ENCODE results near the gene UBE3C.
"Not testable (repeated sequence)": the region's sequence is repeated elsewhere in the genome, so short reads cannot be mapped to it uniquely, and the experiment has no call there.

UBE3C gene

DNA sequence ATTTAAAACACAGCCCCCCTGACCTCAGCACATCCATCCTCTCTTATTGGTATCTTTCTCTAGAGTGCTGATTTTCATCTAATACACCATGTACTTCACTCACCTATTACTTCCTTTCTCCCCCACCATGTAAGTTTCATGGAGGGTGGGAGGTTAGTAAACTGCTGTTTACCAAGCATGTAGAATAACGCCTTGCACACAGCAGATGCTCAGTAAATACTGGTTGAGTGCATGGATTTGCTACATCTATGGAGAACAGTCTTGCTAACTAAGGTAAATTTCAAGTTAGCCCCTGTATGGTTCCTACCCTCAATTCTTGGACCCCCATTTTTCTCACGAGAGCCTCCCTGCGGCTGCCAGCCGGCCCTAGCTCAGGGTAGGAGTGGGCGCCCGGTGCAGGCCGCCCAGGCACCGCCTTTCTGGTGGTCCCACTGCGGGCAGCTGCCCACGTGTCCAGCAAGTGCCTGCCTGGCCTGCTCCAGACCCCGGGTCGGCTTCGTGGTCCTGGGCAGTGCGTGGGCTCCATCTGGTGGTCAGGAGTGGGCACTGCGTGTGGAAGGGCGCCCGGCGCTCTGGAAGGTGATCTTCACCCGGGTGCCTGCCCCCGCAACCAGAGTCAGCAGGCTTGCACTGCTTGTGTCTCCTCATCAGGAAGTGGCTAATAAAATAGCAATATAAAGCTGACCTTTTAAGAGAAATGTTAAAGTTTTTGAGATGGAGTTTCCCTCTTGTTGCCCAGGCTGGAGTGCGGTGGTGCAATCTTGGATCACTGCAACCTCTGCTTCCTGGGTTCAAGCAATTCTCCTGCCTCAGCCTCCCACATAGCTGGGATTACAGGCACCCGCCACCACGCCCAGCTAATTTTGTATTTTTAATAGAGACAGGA is 134.7 kb downstream of the UBE3C start:
- DNase-seq (ENCODE audit: low spot score), result peak; percentile 64

DNA sequence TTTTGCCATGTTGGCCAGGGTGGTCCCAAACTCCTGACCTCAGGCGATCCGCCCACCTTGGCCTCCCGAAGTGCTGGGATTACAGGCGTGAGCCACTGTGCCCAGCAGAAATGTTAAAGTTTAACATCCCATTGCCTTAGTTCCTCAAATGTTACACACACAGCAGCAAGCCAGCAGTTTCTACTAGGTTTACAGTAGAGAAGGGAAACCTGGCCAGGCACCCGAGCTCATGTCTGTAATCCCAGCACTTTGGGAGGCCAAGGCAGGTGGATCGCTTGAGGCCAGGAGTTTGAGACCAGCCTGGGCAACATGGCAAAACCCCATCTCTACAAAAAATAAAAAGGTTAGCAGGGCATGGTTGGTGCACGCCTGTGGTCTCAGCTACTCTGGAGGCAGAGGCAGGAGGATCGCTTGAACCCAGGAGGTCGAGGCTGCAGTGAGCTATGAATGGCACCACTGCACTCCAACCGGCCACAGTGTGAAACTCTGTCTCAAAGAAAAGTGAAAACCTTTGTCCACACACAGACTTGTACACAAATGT is 135.4 kb downstream of the UBE3C start:
- not testable (repeated sequence) for DNase-seq (ENCODE audit: low spot score)

DNA sequence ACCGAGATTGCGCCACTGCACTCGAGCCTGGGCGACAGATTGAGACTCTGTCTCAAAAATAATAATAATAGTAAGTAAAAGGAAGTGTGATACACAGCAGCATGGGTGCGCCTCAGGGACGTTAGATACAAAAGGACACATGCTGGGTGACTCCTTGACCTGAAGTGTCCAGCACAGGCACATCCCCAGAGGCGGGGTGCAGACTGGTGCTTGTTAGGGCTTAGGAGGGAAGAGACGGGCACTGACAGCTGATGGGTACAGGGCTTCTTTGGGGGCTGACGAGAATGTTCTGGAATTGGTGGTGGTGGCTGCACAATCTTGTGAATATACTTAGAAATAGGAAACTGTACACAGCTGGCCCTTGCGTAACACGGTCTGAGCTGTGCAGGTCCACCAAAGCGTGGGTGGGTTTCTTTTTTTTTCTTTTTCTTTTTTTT is 136.3 kb downstream of the UBE3C start:
- no peak for DNase-seq (ENCODE audit: low spot score)

DNA sequence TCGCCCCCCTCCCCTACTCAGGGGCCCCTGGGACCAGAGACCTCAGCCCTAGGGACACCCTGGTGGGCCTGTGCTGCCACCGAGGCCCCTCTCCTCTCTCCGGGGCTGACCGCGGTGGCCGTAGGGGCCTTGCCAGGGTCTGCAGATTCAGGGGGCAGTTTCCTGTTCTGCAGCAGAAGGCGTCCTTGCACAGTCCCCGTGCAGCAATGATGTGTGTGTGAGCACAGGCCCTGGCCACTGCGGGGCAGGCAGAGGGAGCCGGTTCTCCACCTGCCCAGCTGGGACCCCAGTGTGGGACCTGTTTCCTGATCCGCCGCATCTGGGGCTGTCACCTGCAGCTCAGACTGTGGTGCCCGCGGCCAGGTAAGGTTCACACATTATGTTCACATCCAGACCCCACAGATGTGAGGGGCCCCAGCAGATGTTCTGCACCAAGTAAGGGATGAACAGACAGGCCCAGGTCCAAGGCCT is 137.4 kb downstream of the UBE3C start:
- DNase-seq (ENCODE audit: low spot score), result no peak

DNA sequence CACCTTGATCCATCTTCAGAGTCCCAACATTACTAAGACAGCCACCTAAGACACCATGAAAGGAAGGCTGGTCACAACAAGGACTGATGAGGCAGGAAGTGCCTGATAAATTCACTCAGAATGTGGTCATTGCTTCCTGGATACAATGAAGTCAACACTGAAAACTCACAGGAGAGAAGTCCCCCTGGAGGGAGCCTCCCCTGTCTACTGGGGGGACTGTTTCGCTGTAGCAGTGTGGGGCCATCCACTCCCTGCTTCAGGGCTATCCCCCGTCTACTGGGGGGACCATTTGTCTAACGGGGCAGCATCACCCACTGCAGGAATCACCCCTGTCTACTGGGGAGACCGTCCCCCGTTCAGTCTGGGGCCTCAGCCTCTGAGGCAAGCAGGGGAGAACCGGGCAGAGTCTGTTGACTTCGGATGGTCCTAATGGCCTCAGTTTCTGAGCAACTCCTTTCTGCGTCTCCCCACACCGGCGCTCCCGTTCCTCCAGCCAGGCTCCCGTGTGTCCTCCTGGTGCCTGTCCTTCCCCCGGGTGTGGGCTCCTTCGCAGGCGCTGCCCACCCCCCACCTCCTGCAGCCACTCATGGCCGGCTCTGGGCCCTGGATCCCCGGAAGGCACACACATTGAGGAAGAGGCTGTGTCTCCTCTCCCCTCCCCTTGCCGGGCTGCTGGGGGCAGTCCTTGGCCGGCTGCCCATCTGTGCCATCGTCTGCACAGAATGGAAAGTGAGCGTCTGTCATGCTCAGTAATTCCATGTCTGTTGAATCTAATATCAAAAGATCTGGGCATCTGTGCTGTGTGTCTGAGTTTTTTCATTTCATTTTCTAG is 138.2 kb downstream of the UBE3C start:
- peak; percentile 31 for DNase-seq (ENCODE audit: low spot score)

DNA sequence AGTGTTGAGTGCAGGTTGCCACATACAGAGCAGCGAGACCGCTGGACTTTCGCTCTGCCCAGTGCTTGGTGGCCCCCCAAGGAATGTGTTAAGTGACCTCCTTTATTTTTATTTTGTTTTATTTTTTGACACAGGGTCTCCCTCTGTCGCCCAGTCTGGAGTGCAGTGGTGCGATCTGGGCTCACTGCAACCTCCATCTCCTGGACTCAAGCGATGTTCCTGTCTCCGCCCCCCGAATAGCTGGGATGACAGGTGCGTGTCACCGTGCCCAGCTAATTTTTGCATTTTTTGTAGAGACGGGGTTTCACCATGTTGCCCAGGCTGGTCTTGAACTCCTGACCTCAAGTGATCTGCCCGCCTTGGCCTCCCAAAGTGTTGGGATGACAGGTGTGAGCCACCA is 138.8 kb downstream of the UBE3C start:
- DNase-seq (ENCODE audit: low spot score), result not testable (repeated sequence)

DNA sequence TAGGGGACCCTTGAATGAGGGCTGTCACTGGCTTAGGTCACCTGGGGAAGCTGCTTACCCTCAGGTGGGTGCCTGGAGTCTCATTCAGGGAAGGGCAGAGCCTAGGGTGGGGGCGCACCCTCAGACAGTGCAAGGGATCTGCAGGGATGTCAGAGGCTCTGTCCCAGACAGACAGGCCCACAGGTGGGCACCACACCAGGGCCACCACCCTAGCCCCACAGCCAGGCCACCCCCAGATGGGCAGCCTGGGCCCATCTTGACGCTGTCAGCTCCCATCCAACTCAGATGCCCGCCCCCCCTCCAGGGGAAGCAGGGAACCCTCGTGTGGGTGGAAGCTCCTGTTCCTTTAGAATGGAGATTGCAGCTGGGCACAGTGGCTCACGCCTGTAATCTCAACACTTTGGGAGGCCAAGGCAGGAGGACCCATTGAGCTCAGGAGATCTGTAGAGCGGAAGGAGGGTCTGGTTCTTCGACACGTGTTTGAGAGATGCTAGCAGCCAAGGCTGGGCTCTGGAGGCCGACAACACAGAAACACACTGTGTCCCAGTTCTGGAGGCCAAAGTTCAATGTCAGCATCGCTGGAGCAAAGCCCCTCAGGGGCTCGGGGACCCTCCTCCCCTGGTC is 139.6 kb downstream of the UBE3C start:
- DNase-seq (ENCODE audit: low spot score), result no peak

DNA sequence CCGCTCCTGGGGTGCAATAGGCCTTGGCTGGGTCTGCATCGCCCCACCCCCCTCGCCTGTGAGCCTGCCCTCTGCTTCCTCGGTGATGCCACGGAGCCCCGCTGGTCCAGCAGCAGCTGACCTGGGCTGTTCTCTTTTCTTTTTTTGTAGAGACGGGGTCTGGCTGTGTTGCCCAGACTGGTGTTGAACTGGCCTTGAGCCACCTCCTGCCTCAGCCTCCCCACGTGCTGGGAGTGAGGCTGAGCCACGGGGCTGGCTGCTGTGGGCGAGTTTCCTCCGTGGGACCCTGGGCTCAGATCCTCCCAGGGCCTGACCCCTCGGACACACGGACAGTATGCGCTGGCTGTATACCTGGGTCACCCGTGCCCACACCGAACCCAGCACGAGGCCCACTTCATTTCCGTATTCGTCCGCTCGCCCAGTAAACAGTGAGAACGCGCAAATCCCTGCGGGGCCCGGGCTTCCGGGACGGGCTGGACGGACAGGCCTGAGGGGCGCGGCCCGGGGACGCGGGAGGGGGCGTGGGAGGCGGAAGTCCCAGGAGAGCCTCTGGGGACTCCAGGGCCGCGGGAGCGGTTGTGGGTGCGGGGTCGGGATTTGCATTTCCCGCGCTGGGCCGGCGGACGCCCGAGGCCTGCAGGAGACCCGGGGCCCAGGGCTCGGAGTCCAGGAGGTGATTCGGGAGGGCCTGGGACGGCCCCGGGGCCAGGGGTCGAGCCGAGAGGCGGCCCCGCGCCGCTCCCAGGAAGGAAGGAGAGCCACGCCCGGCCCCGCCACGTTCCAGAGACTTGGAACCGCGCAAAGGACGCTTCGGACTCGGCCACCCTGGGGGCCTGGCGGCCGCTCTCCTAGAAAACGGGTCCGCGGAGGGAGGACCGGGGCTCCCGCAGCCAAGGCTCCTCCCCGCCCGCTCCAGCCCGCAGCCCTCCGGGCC is 140.3 kb downstream of the UBE3C start:
- no peak for DNase-seq (ENCODE audit: low spot score)

DNA sequence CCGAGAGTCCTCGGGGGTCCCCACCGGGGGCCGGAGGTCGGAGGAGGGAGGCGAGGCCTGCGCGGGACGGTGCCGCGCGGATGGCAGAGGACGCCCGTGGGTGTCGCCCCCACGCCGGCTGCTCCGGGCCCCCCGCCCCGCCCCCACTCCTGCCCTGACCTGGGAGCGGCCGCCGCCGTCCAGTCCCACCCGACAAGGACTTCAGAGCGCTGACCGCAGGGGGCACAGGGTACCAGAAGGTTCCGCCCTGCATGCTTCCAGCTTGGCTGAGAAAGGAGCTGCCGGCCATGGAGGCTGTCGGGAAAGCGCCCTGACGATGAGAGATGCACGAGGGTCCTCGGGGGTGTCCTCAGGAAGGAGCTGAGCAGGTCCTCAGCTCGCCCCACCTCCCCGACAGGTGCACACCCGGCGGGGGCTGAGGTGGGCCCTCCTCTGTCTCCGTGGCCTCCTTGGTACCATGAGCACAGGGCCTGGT is 141.1 kb downstream of the UBE3C start:
- DNase-seq (ENCODE audit: low spot score), result no peak

DNA sequence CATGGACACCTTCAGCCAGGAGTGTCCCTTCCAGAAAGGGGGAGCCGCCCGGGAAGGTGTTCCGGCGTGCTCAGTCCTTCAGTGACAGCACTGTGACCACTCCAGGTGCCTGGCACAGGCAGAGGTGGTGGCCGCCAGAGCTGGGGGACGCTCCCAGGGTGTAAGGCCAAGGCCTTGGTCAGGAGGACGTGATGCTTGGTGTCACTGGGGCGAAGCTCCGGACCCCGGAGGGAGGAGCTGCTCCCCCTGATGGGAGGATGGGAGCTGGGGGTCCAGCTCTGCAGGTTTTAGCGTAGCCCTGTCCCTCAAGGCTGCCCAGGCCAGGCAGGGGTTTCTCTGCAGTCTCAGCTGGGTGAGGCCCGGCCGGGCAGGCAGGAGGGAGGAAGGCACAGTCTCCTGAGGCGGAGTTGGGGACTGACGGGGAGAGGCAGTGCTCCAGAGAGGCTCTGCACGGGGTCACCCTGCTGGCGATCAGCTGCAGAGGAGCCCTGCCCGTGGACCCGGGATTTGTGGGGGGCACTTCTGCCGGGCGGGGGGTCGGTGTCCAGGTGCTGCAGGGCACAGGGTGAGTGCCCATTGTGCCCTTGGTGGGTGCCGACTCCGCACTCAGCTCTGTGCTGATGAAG is 141.6 kb downstream of the UBE3C start:
- no peak for DNase-seq (ENCODE audit: low spot score)

DNA sequence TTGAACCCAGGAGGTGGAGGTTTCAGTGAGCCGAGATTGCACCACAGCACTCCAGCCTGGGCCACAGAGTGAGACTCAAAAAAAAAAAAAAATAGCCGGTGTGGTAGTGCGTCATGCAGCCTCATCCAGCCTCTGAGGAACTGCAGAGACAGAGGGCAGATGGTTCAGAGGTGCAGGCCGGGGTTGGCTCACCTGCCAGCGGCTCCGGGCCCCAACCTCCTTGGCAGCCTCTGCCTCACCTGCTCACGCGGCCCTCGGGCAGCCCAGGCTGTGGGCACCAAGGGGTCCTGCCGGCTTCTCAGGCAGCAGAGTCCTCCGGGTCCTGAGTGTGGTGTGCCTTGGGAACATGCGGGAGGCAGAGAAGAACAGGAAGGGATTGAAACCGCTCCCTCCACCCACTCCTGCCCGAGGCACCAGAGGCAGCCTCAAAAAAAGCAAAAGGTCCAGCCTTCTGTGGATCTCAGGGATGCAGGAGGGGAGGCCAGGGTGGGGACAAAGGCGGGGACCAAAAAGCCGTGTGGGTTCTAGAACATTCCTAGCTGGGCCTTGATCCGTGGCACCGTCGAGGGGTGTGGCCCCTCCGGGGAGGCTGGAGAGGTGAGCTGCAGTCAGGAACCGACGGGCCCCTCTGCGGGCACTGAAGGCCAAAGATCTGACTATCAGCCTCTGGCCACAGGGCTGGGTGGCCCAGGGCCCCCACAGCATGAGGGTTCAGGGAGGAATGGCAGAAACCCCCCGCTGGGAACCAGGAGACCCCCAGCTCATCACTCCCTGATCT is 142.7 kb downstream of the UBE3C start:
- no peak for DNase-seq (ENCODE audit: low spot score)

DNA sequence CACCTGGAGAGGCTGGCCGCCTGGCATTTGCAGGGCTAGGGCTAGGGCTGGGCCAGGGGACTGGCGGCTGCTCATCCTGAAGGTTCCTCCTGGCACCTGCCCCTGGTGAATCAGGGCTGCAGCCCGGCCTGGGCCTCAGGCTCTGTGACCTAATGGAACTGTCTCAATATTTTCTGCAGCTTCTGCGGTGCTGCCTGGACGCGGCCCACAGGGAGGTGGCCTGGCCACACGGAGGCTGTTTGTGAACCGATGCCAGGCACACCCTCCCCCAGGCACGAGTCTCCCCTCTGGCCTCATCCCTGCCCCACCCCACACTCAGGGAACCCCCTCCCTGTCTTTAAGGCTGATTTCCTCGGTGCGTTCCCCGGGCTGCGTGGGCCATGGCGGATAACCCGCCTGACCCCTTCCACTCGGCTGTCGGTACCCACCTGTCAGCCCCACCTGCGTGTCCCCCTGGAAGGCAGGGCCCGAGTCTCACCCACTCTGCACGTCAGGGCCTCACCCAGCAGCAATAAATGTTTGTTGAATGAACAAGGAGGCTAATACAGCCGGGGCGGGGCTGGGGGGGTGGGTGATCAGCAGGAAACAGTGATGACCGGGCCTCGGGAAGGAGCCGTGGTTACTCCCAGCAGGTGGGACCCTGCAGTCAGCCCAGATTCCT is 143.5 kb downstream of the UBE3C start:
- no peak for DNase-seq (ENCODE audit: low spot score)

DNA sequence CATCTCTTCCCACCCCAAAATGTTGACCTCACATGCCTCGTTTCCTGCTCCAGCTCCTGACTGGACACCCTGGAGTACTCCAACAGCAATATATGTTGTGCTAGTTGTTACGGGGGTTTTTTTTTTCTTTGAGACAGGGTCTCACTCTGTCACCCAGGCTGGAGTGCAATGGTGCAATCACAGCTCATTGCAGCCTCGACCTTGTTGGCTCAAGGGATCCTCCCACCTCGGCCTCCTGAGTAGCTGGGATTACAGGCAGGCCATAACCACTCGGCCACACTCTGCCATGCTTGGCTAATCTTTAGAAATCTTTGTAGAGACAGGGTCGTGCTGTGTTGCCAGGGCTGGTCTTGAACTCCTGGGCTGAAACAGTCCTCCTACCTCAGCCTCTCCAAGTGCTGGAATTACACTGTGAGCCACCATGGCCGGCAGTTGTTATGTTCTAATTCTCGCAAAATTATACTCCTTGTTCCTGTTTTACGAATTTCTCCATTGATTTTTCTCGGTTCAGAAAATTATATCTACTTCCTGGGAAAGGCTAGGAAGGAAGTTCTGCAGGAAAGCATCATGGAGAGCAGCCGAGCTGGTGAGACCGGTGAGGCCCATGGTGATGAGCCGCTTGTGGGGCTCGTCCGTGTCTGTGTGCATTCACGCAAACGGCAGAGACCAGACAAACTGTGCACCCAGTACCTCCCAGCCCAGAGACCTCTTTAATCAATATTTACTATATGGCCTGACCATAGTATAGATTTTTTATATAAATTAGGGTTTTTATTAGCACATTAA is 145.7 kb downstream of the UBE3C start:
- DNase-seq (ENCODE audit: low spot score), result no peak

DNA sequence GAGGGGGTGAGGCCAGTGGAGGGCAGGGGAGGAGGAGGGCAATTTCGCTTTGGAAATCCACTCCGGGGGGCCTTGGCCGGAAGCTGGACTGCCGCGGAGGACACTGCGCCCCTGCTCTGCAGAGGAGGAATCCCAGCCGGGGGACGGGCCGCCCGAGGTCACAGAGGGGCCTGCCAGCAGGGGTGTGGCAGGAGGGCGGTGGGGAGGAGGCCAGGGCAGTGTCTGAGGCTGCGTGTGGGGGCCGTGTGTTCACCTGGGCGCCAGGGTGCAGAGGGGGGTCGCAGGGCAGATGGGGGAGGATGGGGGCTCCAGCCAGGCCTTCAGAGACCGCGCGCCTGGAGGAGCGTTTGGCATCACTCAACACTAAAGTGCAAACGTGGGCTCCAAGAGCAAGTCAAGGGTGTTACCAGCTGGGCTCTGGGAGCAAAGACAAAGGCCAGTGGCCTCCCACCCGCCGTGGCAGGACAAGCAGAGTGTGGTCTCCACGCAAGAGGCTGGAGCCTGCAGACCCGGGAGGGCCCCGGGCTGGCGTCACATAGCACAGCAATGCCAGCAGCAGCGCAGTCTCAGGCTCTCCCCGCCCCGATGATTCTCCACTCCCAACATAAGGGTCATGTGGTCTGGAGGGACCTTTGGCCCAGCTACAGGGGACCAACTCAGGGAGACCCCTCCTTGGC is 152.8 kb downstream of the UBE3C start:
- DNase-seq (ENCODE audit: low spot score), result no peak

DNA sequence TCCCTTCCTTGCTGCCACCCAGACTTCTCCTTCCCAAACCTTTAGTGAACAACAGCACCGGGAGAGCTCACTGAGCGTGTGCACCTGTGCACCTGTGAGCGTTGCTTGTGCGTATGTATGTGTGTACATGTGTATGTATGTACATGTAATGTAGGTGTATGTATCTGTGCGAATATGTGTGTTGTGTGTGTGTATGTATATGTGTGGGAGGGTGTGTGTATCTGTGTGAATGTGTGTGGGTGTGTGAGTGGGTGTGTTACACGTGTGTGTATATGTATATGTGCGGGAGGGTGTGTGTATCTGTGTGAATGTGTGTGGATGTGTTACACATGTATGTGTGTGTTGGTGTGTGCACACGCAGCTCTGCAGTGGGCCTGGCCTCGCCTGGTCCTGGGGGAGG is 153.5 kb downstream of the UBE3C start:
- DNase-seq (ENCODE audit: low spot score), result no peak

DNA sequence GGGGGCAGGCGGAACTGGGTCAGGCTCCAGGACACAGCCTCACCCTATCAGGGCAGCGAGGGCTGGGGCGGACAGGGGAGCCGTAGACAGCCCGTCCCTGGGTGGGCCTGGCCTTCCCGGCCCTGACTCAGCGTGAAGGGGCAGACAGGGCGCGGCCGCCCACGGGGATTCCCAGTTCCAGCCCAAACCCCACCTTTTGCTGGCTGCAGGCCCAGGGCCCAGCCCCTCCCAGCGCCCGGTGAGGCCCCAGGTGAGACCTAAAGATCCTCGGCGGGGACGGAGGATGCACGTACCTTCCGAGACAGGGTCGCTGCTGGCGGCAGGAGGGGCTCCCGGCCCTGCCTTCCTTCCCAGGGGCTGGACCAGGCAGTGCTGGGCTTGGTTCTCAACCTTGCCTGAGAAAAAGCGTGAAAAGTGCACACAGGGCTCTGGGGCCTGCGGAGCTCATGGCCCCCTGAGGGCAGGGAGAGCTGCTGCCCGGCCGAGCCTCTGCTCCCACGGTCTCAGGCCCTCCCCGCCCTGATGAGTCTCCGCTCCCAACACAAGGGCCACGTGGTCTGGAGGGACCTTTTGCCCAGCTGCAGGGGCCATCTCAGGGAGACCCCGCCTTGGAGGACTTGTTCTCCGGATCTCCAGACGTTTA is 154.2 kb downstream of the UBE3C start:
- DNase-seq (ENCODE audit: low spot score), result no peak

DNA sequence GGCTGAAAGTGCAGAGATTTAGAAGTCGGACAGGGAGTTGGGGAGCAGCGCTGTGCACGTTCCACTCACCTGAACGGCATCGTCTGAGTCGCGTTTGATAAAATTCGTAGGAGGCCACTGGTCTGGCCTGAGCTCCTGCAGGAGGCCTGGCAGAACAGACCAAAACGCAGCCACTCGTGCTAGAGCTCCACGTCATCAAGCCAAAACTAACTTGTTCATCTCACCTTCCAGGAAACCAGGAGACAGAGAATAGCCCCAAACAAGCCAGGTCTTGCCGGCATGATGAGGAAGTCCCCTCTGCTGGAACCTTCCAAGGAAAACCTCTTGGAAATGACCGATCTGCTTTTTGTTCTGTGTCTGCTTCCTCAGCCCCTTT is 154.7 kb downstream of the UBE3C start:
- DNase-seq (ENCODE audit: low spot score), result no peak

Measured in CD4-positive, alpha-beta T cell treated with Interleukin-2 at 100 ng/mL for 4 hours (primary cell).